HG03196 (cell line): ENCODE measurements around the gene PLXDC2.

Experiments
- ATAC-seq: cut with Tn5 transposase; IDR thresholded peaks from one replicate; pipeline ENCODE4 v1.9.1; 2021; ENCODE audit not compliant: unreplicated experiment

Gene PLXDC2

DNA sequence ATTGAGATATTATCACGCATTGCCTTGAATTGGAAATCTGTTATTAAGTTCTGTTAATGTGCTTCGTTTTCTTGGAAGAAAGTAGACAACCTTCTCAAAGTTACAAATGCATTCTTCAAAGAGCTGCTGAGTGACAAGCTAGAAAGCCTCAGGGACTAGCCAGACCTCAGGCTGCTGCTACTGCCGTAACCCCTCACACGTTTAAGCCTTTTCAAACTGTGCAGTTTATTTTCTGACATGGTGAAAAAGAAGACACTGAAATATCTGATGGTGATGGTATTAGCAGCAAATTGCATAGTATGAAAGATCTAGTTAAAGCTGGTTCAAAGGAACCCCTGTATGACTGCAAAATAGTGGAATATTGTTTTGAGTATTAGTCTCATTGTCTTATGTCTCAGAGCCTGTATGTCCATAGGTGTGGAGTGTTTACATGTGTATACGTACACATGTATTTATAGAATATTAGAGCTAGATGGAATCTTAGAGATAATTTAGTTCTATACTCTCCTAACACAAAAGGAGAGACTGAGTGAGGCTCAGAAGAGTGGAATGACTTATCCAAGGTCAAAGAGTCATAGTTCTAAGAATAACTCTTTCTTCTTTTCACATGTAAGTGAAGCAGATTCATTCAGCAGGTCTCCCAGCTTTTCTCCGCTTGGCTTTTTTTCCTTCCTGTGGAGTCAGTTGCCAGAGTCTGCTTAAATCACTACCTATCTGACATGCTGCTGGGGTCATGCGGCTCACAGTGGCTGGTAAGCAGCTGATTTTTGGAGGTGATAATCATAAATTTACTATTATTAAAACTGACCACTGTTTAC is 431.9 kb downstream of the PLXDC2 start:
- ATAC-seq: no peak

DNA sequence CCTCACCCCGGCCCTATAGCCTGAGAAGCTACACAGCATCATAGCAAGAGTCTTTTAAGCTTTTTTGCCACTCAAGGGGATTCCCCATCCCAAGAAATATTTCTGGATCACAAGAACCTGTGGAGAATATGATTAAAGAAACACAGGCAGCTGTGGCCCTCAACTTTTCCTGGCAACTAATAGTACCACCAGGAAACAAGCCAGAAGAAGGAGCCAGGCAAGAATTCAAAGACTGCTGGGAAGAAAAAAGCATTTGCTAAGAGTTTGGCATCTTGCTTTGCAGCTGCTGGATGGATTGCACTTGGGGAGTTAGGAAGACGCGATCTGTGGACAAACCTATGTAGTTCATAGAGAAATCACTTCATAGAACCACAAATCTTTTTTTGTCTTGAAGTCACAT is 437.8 kb downstream of the PLXDC2 start:
- no peak for ATAC-seq

DNA sequence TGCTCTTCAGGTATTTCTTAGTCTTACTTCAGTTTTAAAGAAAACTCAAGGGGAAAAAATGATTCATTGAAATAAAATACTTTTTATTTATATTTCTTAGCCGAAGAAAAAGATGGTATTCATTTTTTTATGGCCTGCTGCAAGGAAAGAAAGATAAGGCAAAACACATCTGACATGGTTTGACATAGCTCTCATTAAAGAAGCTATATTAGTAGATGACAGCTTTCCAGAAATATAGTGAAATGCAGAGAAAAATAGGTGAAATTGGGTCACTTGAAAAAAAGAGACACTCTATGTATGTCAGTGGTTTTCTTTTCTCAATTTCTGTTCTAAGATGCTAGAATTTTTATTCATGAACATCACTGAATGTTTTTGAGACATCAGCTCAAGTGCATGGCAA is 438.3 kb downstream of the PLXDC2 start:
- no peak for ATAC-seq

DNA sequence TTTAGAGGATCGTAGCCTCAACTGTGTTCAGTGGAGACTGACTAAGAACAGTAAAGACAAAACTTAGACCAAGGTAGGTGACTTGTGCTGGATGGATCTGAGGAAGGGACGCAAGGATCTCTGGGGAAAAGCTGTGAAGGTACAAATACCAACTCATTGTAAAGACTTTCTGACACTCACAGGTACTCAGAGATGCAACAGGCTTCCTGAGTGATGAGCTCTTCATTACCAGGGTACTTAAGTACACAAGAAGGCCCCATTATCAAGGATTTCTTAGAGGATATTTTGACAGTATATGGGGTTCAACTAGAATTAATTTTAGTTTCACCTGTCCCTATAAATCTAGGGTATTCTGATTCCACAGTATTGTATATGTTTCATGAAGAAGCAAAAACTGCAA is 440.7 kb downstream of the PLXDC2 start:
- ATAC-seq: no peak

GRCh38 chr10:20257422-20257821 is 441.2 kb downstream of the PLXDC2 start:
- no peak for ATAC-seq

GRCh38 chr10:20265146-20265545 is 448.9 kb downstream of the PLXDC2 start:
- ATAC-seq: no peak

- no peak for ATAC-seq
These were observed 451.5 kb downstream of the PLXDC2 start for GRCh38 chr10:20267734-20268133.

DNA sequence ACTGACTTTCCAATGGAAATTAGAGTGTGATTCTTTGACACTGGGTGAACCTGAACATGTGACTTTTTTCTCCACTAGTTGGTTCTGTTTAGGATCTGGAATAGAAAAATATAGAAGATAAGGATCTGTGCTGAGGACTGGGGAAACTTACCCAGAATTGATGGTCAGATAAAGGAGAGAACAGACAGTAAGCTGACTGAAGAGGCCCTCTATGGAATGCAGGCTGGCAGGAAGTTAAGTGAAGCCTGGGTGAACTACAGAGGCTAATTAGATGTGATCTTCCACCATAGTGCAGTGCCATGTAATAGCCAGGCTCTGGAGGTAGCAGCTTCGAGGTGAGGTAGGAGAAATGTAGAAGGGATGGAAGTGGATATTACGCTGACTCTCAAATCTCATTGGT is 455.3 kb downstream of the PLXDC2 start:
- ATAC-seq: no peak

DNA sequence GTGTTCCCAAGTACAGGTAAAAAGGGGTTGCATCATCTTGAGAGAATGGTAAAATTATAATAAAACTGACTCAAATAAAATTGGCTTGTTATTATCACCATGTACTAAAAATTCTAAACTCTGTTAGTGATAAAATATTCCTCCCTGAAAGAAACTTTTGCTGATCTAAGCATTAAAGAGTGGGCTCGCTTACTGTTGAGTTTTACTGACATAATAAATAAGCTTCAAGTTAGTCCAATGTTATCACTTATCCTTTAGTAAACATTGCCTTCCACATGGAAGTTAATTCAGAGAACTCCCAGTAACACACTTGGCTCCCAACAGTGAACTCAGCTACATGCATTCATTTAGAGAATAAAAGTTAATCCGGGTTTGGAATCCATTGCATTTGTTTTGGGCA is 456.4 kb downstream of the PLXDC2 start:
- ATAC-seq: no peak

DNA sequence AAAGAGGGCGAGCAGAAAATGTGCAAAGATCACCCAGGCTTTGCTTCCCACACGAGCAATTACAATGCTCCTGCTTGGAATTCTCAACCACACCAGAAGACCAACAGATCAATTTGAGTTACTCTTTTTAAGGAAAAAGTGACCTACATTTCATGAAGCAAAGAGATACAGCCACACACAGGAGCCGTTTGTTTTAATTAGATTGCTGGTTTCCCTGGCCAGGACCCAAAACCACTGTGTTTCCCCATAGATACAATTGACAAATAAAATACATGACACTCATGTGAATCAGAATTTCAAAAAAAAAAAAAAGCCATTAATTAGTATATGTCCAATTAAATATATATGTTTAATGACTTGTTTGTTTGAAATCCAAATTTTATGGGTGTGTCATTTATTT is 458.3 kb downstream of the PLXDC2 start:
- no peak for ATAC-seq

- ATAC-seq: no peak
These were observed 460.1 kb downstream of the PLXDC2 start for GRCh38 chr10:20276127-20276979.

DNA sequence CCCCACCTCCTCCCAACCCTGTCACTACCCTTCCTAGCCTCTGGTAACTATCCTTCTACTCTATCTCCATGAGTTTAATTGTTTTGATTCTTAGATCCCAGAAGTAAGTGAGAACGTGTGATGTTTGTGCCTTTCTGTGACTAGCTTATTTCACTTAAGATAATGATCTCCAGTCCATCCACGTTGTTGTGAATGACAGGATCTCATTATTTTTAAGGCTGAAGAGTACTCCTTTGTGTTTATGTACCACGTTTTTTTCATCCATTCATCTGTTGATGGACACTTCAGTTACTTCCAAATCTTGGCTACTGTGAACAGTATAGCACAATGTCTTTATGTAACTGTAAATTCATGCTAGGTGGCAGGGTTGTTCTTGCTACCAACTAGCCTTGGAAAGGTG is 461.6 kb downstream of the PLXDC2 start:
- ATAC-seq: no peak

DNA sequence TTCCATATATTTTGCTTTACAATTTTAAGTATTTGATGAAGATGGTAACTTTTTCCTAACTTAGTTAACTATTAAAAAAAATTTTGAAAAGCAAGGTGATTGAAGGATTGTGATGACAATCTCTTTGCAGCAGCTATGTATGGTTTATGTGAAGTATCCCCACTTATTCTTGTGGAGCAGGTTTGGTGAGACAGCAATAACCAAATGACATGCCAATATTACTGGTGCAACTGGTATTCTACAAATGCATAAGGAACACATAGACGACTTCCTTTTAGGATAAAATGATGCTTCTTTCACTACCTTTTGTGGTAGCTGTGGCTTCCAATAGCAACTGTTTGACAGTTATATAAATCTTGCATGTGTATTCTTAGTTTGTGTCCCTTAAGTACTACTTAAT is 465.3 kb downstream of the PLXDC2 start:
- ATAC-seq: no peak

DNA sequence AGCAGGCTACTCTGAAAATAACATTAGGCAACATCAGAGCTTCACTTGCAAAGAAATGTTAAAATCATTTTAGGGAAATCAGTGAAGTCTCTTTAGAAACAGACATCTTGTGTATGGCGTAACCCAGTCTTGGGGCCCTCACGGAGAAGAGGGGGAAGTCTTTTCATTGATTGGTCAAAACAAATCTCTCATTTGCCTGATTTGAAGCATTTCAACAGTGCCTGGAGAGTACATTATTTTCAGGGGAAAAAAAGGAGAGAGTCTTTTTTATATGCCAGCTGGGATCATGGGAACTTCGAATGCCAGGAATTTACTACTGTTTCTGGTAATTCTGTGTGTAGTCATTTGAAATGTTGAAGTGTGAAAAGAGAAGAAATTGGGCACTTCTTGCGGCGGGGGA is 471.4 kb downstream of the PLXDC2 start:
- no peak for ATAC-seq

GRCh38 chr10:20288060-20288459 is 471.8 kb downstream of the PLXDC2 start:
- ATAC-seq: no peak

- ATAC-seq: no peak
These were observed 473.0 kb downstream of the PLXDC2 start for GRCh38 chr10:20289070-20289828.

DNA sequence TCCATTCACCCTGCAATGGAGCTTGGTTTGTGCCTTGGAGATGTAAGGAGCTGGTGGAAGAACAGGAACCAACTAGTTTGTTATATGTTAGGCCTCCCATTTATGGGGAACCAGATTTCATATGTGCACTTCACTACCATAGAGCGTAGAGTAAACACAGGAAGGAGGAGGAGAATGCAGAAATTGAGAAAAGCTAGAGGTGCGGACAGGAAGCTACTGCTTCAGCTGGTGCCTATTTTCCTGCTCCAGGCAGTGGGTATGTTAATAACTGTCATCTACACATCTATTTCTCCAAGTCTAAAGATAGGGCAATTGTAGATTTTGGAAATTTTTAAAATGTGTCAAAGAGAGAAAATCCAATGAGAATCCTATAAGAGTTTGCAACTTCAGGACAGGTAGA is 482.2 kb downstream of the PLXDC2 start:
- ATAC-seq: no peak

DNA sequence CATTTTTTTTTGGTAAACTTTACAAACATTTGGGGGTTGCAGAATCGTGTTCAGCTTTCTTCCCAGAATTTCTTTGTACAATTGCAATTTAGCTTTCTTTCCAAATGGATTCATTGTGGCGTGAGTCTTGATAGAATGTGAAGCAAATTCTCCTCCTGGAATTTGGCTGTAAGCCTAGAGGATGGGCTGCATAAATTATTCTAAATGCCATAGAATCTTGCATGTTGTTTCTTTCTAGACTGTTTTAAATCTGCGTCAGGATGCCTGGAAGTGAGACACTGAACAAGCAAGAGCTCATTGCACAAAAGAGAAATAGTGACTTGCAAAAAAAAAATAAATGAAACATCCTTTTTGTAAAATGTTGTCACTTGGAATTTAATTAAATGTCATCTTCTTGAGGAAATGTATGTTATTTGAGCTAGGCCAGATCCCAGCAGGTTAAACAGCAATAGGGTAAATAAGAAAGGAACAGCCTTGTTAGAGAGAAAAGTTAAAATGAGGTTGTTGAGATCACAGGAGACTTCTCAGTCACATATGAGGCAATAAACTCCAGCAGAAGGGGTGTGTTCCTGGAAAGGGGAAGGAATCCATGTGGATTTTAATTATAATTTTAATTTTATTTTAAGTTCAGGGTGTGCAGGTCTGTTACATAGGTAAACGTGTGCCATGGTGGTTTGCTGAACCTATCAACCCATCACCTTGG is 483.0 kb downstream of the PLXDC2 start:
- no peak for ATAC-seq

DNA sequence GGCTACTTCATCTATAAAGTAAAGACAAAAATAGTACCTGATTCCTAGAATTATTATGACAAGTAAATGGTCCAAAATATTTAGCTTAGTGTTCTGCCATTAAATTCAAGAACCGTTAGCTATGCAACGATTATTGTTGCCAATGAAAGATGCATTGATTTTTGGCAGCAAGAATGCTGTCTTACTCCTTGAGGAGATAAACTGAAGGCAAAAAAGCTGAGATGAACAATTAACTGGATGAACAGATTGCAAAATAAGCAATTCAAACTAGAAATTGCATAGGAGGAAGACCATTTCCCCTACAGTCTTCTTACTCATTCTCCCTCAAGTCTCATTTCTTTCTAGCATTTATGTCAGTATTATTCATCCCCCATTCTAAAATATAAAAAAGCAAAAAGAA is 484.5 kb downstream of the PLXDC2 start:
- ATAC-seq: no peak

- no peak for ATAC-seq
These were observed 485.8 kb downstream of the PLXDC2 start for GRCh38 chr10:20302033-20302432.
